ENCODE results near the gene LPP.
A peak's percentile ranks its signal among the peaks of the same experiment; 100 is the strongest.
"Not testable (repeated sequence)": the region's sequence is repeated elsewhere in the genome, so short reads cannot be mapped to it uniquely, and the experiment has no call there.

The LPP gene

GRCh38 chr3:188407158-188407880, 253.4 kb downstream of the LPP start:
- peak; percentile 14 for DNase-seq

GRCh38 chr3:188408831-188409230, 254.9 kb downstream of the LPP start:
- DNase-seq = no peak

GRCh38 chr3:188411750-188412149, 257.8 kb downstream of the LPP start:
- no peak for DNase-seq

GRCh38 chr3:188415196-188415595, 261.2 kb downstream of the LPP start:
- DNase-seq = no peak

- no peak for DNase-seq
These were observed 262.1 kb downstream of the LPP start for GRCh38 chr3:188416041-188416440.

- DNase-seq = no peak
These were observed 263.3 kb downstream of the LPP start for GRCh38 chr3:188417271-188417696.

GRCh38 chr3:188417766-188418165, 263.8 kb downstream of the LPP start:
- no peak for DNase-seq

- DNase-seq = no peak
These were observed 267.3 kb downstream of the LPP start for GRCh38 chr3:188421151-188421821.

- no peak for DNase-seq
These were observed 268.0 kb downstream of the LPP start for GRCh38 chr3:188421836-188422540.

- not testable (repeated sequence) for DNase-seq
These were observed 274.0 kb downstream of the LPP start for GRCh38 chr3:188427981-188428380.

- DNase-seq = no peak
These were observed 277.1 kb downstream of the LPP start for GRCh38 chr3:188431040-188431439.

- DNase-seq = no peak
These were observed 277.6 kb downstream of the LPP start for GRCh38 chr3:188431553-188431952.

GRCh38 chr3:188432802-188433520, 279.0 kb downstream of the LPP start:
- no peak for DNase-seq

- DNase-seq = no peak
These were observed 279.7 kb downstream of the LPP start for GRCh38 chr3:188433521-188434150.

GRCh38 chr3:188434594-188434993, 280.6 kb downstream of the LPP start:
- no peak for DNase-seq

GRCh38 chr3:188435266-188435665, 281.3 kb downstream of the LPP start:
- no peak for DNase-seq

- no peak for DNase-seq
These were observed 284.0 kb downstream of the LPP start for GRCh38 chr3:188437926-188438325.

- DNase-seq = no peak
These were observed 285.1 kb downstream of the LPP start for GRCh38 chr3:188439080-188439479.

- no peak for DNase-seq
These were observed 286.5 kb downstream of the LPP start for GRCh38 chr3:188440340-188440972.

GRCh38 chr3:188442430-188442829, 288.5 kb downstream of the LPP start:
- no peak for DNase-seq

GRCh38 chr3:188445175-188445574, 291.2 kb downstream of the LPP start:
- DNase-seq = not testable (repeated sequence)

GRCh38 chr3:188446014-188446413, 292.1 kb downstream of the LPP start:
- no peak for DNase-seq
